ENCODE data around the gene OPN1LW.
"Not testable (repeated sequence)": the region's sequence is repeated elsewhere in the genome, so short reads cannot be mapped to it uniquely, and the experiment has no call there.

OPN1LW gene

DNA sequence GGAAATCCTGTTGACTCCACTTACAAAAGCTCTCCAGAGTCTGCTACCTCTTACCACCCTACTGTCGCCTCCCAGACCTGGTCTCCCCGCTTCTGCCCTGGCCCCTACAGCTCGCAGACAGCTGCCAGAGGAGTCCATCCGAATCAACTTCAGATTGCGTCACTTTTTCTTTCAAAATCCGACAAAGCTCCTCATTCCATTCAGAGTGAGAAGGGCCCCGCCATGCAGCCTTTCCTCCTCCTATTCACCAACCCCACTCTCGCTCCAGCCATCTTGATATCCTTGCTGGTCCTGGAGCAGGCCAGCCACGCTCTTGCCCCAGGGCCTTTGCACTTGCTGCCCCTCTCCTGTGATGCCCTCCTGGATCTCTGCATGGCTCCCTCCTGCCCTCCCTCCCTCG is 5.2 kb upstream of the OPN1LW start:
- H3K27me3 ChIP-seq (ENCODE audit: control insufficient read depth, insufficient read depth, low read length), result no peaks in the 10 kb centered on the region
- no peak overlapping the region for H3K9ac ChIP-seq (ENCODE audit: low read length)
- H3K9me3 ChIP-seq (ENCODE audit: control insufficient read depth, low read length), result no peaks in the 10 kb centered on the region
- no peaks in the 10 kb centered on the region for H3K36me3 ChIP-seq (ENCODE audit: control insufficient read depth, insufficient read depth, low read length)
- no peaks in the 10 kb centered on the region for H3K4me1 ChIP-seq (ENCODE audit: control insufficient read depth, insufficient read depth, low read length)
- H3K4me3 ChIP-seq (ENCODE audit: low read length), result no peak overlapping the region

DNA sequence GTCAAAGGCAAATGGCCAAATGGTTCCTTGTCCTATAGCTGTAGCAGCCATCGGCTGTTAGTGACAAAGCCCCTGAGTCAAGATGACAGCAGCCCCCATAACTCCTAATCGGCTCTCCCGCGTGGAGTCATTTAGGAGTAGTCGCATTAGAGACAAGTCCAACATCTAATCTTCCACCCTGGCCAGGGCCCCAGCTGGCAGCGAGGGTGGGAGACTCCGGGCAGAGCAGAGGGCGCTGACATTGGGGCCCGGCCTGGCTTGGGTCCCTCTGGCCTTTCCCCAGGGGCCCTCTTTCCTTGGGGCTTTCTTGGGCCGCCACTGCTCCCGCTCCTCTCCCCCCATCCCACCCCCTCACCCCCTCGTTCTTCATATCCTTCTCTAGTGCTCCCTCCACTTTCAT is 3.8 kb upstream of the OPN1LW start:
- H3K36me3 ChIP-seq (ENCODE audit: control insufficient read depth, insufficient read depth, low read length), result no peaks in the 10 kb centered on the region
- no peak overlapping the region for H3K9ac ChIP-seq (ENCODE audit: low read length)
- no peaks in the 10 kb centered on the region for H3K9me3 ChIP-seq (ENCODE audit: control insufficient read depth, low read length)
- no peaks in the 10 kb centered on the region for H3K4me1 ChIP-seq (ENCODE audit: control insufficient read depth, insufficient read depth, low read length)
- no peak overlapping the region for H3K4me3 ChIP-seq (ENCODE audit: low read length)
- H3K27me3 ChIP-seq (ENCODE audit: control insufficient read depth, insufficient read depth, low read length), result no peaks in the 10 kb centered on the region

DNA sequence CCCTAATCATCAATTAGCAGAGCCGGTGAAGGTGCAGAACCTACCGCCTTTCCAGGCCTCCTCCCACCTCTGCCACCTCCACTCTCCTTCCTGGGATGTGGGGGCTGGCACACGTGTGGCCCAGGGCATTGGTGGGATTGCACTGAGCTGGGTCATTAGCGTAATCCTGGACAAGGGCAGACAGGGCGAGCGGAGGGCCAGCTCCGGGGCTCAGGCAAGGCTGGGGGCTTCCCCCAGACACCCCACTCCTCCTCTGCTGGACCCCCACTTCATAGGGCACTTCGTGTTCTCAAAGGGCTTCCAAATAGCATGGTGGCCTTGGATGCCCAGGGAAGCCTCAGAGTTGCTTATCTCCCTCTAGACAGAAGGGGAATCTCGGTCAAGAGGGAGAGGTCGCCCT is 3.3 kb upstream of the OPN1LW start:
- Histone ChIP-seq H3K9me3 (ENCODE audit: control insufficient read depth, low read length) (no peaks in the 10 kb centered on the region), H3K27me3 (ENCODE audit: control insufficient read depth, insufficient read depth, low read length) (no peaks in the 10 kb centered on the region), H3K4me1 (ENCODE audit: control insufficient read depth, insufficient read depth, low read length) (no peaks in the 10 kb centered on the region), H3K9ac (ENCODE audit: low read length) (no peak overlapping the region), H3K4me3 (ENCODE audit: low read length) (no peak overlapping the region), H3K36me3 (ENCODE audit: control insufficient read depth, insufficient read depth, low read length) (no peaks in the 10 kb centered on the region)

DNA sequence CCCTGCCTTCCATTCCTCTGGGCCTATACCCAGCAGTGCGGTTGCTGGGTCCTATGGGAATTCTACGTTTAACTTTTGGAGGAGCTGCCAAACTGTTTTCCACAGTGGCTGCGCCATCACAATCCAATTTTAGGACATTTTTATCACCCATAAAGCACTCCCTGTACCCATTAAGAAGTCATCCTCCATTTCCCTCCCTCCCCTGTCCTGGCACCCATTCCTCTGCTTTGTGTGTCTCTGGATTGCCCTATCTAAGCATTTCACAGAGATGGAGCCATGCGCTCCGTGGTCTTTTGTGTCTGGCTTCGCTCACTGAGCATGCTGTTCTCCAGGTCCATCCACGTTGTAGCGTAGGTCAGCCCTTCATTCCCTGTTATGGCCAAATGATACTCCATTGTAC is 1.7 kb upstream of the OPN1LW start:
- no peak overlapping the region for H3K4me3 ChIP-seq (ENCODE audit: low read length)
- H3K9me3 ChIP-seq (ENCODE audit: control insufficient read depth, low read length), result no peaks in the 10 kb centered on the region
- H3K36me3 ChIP-seq (ENCODE audit: control insufficient read depth, insufficient read depth, low read length), result no peaks in the 10 kb centered on the region
- no peaks in the 10 kb centered on the region for H3K27me3 ChIP-seq (ENCODE audit: control insufficient read depth, insufficient read depth, low read length)
- no peak overlapping the region for H3K9ac ChIP-seq (ENCODE audit: low read length)
- H3K4me1 ChIP-seq (ENCODE audit: control insufficient read depth, insufficient read depth, low read length), result no peaks in the 10 kb centered on the region

DNA sequence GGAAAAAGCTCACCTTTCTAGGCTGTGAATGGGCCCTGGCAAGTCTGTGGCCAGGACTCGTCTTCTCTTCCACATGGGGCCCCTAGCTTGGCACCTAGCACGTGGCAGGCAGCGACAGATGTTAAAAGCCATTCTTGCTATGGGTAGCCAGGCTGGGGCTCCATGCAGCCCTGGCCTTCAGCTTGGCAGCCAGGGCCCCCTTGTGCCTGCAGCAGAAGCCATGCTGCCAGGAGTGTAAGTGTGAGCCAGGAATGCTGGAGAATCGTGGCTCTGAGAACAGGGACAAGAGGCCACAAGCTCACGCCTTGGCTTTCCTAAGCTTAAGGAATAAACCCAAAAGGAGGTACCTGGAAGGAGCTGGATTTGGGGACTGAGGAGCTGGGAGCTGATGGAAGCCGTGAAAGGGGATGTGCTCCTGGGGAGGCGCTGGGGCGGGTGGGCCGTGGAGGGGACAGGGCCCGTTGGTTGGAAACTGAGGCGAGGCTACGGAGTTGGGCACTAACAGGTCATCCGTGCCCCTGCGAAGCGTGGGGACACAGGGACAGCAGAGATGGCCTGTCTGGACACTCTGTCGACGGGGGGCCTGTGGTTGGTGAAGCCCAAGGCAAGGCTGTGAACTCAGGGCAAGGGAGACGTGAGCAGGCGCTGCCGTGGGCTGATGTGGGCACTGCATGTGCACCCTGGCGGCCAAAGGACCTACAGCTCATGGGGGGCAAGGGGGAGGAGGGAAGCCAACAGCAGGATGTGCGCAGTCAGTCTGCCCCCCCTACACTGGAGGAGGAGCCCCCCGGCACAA is 895 bp upstream of the OPN1LW start:
- Histone ChIP-seq H3K9ac (ENCODE audit: low read length) (no peak overlapping the region), H3K9me3 (ENCODE audit: control insufficient read depth, low read length) (no peaks in the 10 kb centered on the region), H3K4me1 (ENCODE audit: control insufficient read depth, insufficient read depth, low read length) (no peaks in the 10 kb centered on the region), H3K27me3 (ENCODE audit: control insufficient read depth, insufficient read depth, low read length) (no peaks in the 10 kb centered on the region), H3K4me3 (ENCODE audit: low read length) (no peak overlapping the region), H3K36me3 (ENCODE audit: control insufficient read depth, insufficient read depth, low read length) (no peaks in the 10 kb centered on the region)

DNA sequence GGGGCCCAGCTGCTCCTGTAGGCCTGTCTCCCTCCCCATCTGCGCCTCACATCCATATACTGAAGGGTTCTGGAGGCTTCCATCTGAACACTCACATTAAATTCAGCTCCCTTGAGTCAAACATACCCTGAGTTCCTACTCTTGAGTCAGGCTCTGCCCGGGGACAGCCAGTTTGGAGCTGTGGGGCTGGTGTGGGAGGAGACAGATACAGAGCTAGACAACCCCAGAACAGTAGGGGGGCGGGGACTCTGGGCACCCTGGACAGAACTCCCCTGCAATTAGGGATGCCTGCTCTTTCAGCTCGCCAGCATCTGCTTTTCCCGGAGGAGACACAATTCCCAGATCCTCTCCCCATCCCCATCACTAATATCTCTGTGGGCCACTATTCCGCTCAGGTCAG is 7.0 kb downstream of the OPN1LW start:
- not testable (repeated sequence) for H3K9me3 ChIP-seq (ENCODE audit: control insufficient read depth, low read length); H3K36me3 ChIP-seq (ENCODE audit: control insufficient read depth, insufficient read depth, low read length); H3K27me3 ChIP-seq (ENCODE audit: control insufficient read depth, insufficient read depth, low read length); H3K4me1 ChIP-seq (ENCODE audit: control insufficient read depth, insufficient read depth, low read length); H3K9ac ChIP-seq (ENCODE audit: low read length); H3K4me3 ChIP-seq (ENCODE audit: low read length)

- not testable (repeated sequence) for H3K4me3 ChIP-seq (ENCODE audit: low read length); H3K27me3 ChIP-seq (ENCODE audit: control insufficient read depth, insufficient read depth, low read length); H3K9me3 ChIP-seq (ENCODE audit: control insufficient read depth, low read length); H3K9ac ChIP-seq (ENCODE audit: low read length); H3K4me1 ChIP-seq (ENCODE audit: control insufficient read depth, insufficient read depth, low read length); H3K36me3 ChIP-seq (ENCODE audit: control insufficient read depth, insufficient read depth, low read length)
Observed at GRCh38 chrX:154156221-154156620, 12.2 kb downstream of the OPN1LW start.

DNA sequence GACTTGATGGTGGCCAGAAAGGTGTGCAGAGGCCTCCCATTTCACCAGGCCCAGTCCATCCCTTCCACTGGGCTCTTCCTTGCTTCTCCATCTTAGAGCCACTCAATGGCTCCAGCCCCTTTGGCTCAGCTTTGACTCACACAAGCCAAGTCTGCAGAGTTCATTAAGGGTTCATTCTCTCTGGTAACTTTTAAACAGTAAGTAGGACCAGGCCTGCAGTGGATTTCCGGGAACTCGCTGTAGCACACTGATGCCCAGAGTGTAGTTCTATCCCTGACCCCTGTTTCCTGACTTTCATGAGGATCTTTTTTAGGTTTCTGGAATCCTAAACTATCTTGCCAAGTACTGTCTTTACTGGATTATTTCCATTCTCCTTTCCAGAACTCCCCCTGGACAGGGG is 13.2 kb downstream of the OPN1LW start:
- H3K36me3 ChIP-seq (ENCODE audit: control insufficient read depth, insufficient read depth, low read length), result not testable (repeated sequence)

DNA sequence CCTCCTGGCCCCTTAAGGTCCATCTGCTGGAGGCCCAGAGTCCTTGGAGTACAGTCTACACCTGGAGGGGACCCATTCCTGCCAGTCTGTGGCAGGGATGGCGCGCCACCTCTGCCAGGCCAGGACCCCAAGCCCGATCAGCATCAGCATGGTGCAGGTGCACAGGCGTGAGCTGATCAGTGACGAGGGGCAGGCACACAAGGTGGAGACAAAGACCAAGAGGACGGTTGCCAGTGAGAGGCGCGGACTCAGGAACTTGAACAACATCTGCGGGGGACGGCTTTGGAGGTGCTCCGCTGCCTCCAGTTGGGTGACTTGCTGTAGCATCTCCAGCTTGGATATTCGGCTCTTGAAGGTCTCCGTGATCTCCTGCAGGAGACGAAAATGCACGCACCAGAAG is 15.3 kb downstream of the OPN1LW start:
- H3K4me3 ChIP-seq (ENCODE audit: low read length); H3K36me3 ChIP-seq (ENCODE audit: control insufficient read depth, insufficient read depth, low read length); H3K9ac ChIP-seq (ENCODE audit: low read length); H3K27me3 ChIP-seq (ENCODE audit: control insufficient read depth, insufficient read depth, low read length); H3K4me1 ChIP-seq (ENCODE audit: control insufficient read depth, insufficient read depth, low read length); H3K9me3 ChIP-seq (ENCODE audit: control insufficient read depth, low read length): not testable (repeated sequence)

More for the DNA sequence above, 13.2 kb downstream of the OPN1LW start:
- not testable (repeated sequence) for H3K4me3 ChIP-seq (ENCODE audit: low read length); H3K9me3 ChIP-seq (ENCODE audit: control insufficient read depth, low read length); H3K27me3 ChIP-seq (ENCODE audit: control insufficient read depth, insufficient read depth, low read length); H3K9ac ChIP-seq (ENCODE audit: low read length); H3K4me1 ChIP-seq (ENCODE audit: control insufficient read depth, insufficient read depth, low read length)

DNA sequence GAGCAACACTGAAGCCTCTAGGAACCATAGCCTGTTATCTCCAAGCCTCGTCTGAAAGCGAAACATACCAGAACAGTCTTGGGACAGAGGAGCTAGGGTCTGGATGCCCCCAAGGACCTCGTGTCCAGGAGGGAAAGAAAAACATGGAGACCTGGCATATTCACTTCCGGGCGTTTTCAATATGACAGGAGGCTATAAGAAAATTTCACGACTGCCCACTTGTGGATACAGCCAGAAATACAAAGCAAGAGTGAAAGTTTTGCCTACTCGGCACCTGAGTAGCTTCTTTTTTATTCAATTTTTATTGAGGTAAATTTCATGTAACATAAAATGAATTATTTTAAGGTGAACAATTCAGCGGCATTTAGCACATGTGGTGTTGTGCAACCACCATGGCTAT is 20.9 kb downstream of the OPN1LW start:
- not testable (repeated sequence) for H3K36me3 ChIP-seq (ENCODE audit: control insufficient read depth, insufficient read depth, low read length); H3K27me3 ChIP-seq (ENCODE audit: control insufficient read depth, insufficient read depth, low read length); H3K9me3 ChIP-seq (ENCODE audit: control insufficient read depth, low read length); H3K4me3 ChIP-seq (ENCODE audit: low read length); H3K9ac ChIP-seq (ENCODE audit: low read length); H3K4me1 ChIP-seq (ENCODE audit: control insufficient read depth, insufficient read depth, low read length)

DNA sequence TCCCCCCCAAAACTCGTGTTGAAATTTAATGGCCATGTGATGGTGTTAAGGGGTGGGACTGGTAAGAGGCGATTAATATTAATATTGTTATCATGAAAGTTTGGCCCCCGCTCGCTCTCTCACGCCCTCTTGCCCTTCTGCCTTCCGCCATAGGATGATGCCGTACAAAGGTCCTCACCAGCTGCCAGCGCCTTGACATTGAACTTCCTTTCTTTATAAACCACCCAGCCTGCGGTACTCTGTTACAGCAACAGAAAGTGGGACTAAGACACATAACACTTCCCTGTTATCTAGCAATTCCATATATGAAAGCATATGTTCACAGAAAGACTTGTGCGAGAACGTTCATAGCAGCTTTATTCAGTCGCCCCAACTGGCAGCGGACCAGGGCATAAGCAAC is 24.3 kb downstream of the OPN1LW start:
- not testable (repeated sequence) for H3K36me3 ChIP-seq (ENCODE audit: control insufficient read depth, insufficient read depth, low read length); H3K9ac ChIP-seq (ENCODE audit: low read length); H3K4me1 ChIP-seq (ENCODE audit: control insufficient read depth, insufficient read depth, low read length); H3K27me3 ChIP-seq (ENCODE audit: control insufficient read depth, insufficient read depth, low read length); H3K9me3 ChIP-seq (ENCODE audit: control insufficient read depth, low read length); H3K4me3 ChIP-seq (ENCODE audit: low read length)

- H3K36me3 ChIP-seq (ENCODE audit: control insufficient read depth, insufficient read depth, low read length); H3K4me3 ChIP-seq (ENCODE audit: low read length); H3K9ac ChIP-seq (ENCODE audit: low read length); H3K4me1 ChIP-seq (ENCODE audit: control insufficient read depth, insufficient read depth, low read length); H3K27me3 ChIP-seq (ENCODE audit: control insufficient read depth, insufficient read depth, low read length); H3K9me3 ChIP-seq (ENCODE audit: control insufficient read depth, low read length): not testable (repeated sequence)
Observed at GRCh38 chrX:154172535-154172943, 28.5 kb downstream of the OPN1LW start.

GRCh38 chrX:154174356-154174755 is 30.3 kb downstream of the OPN1LW start:
- not testable (repeated sequence) for H3K36me3 ChIP-seq (ENCODE audit: control insufficient read depth, insufficient read depth, low read length); H3K9me3 ChIP-seq (ENCODE audit: control insufficient read depth, low read length); H3K27me3 ChIP-seq (ENCODE audit: control insufficient read depth, insufficient read depth, low read length); H3K4me1 ChIP-seq (ENCODE audit: control insufficient read depth, insufficient read depth, low read length); H3K9ac ChIP-seq (ENCODE audit: low read length); H3K4me3 ChIP-seq (ENCODE audit: low read length)

All from mucosa of stomach (tissue), 1 donor.